HG02840 (cell line): ENCODE data around the gene RAB1A.
A peak's percentile ranks its signal among the peaks of the same experiment; 100 is the strongest.

Source experiments
- ATAC-seq: cut with Tn5 transposase; IDR thresholded peaks from one replicate; pipeline ENCODE4 v1.9.1; 2021; ENCODE audit warnings: mild to moderate bottlenecking, moderate library complexity, moderate number of reproducible peaks; ENCODE audit not compliant: unreplicated experiment, low FRiP score

RAB1A gene

GRCh38 chr2:65064728-65065552 is 65.0 kb downstream of the RAB1A start:
- peak; percentile 79 for ATAC-seq

- ATAC-seq = no peak
Observed at GRCh38 chr2:65062843-65063825, 66.8 kb downstream of the RAB1A start.

GRCh38 chr2:65061910-65062339 is 68.0 kb downstream of the RAB1A start:
- no peak for ATAC-seq

GRCh38 chr2:65061146-65061909 is 68.6 kb downstream of the RAB1A start:
- ATAC-seq = no peak

GRCh38 chr2:65059071-65059470 is 70.8 kb downstream of the RAB1A start:
- ATAC-seq = no peak

- ATAC-seq = no peak
Observed at GRCh38 chr2:65057391-65058052, 72.4 kb downstream of the RAB1A start.

GRCh38 chr2:65057054-65057375 is 72.9 kb downstream of the RAB1A start:
- no peak for ATAC-seq

- ATAC-seq = peak; percentile 86
Observed at GRCh38 chr2:65056215-65057053, 73.5 kb downstream of the RAB1A start, which contains the start of gene CEP68. CEP68 (plus strand) TSS chr2:65056416; CDS start chr2:65069445, 13,029 bp downstream.

GRCh38 chr2:65055422-65056214 is 74.3 kb downstream of the RAB1A start:
- ATAC-seq = peak; percentile 27

- no peak for ATAC-seq
Observed at GRCh38 chr2:65054749-65055421, 75.0 kb downstream of the RAB1A start.

GRCh38 chr2:65053199-65053598 is 76.7 kb downstream of the RAB1A start:
- ATAC-seq = peak; percentile 42

GRCh38 chr2:65050931-65051330 is 79.0 kb downstream of the RAB1A start:
- ATAC-seq = no peak

GRCh38 chr2:65049010-65049639 is 80.8 kb downstream of the RAB1A start:
- no peak for ATAC-seq

GRCh38 chr2:65046633-65047407 is 83.1 kb downstream of the RAB1A start:
- no peak for ATAC-seq

GRCh38 chr2:65045651-65046050 is 84.3 kb downstream of the RAB1A start:
- no peak for ATAC-seq

GRCh38 chr2:65044097-65044735 is 85.7 kb downstream of the RAB1A start:
- ATAC-seq = no peak
